DOHH2 (cell line): ENCODE data around the gene CDK2.

Experiments
- H3F3A ChIP-seq: fragments of 200-600 bp; sonication (generic), shearing (Covaris generic); 2 replicates; pipeline ENCODE4 v1.6.0; 2016; ENCODE audit warnings: antibody characterized with exemption, mild to moderate bottlenecking; ENCODE audit not compliant: control insufficient read depth, insufficient read depth
- H3K27ac ChIP-seq: fragments of 200-600 bp; sonication (generic); 2 replicates; pipeline ENCODE4 v1.5.1; 2014; ENCODE audit warnings: low read depth, mild to moderate bottlenecking, low read length, moderate library complexity
- H3K27me3 ChIP-seq: fragments of 200-600 bp; sonication (generic); 2 replicates; pipeline ENCODE4 v1.6.1; 2014; ENCODE audit warnings: mild to moderate bottlenecking, low read length, mixed read lengths; ENCODE audit not compliant: control insufficient read depth
- H3K36me3 ChIP-seq: fragments of 200-600 bp; sonication (generic); 2 replicates; pipeline ENCODE4 v1.6.1; 2014; ENCODE audit warnings: mild to moderate bottlenecking, low read length, moderate library complexity, mixed read lengths; ENCODE audit not compliant: control insufficient read depth
- H3K4me1 ChIP-seq: fragments of 200-600 bp; sonication (generic); 2 replicates; pipeline ENCODE4 v1.6.1; 2014; ENCODE audit warnings: mild to moderate bottlenecking, low read length, mixed read lengths; ENCODE audit not compliant: control insufficient read depth
- H3K4me2 ChIP-seq: fragments of 200-600 bp; sonication (generic); 2 replicates; pipeline ENCODE4 v1.6.0; 2014; ENCODE audit warnings: mild to moderate bottlenecking, low read length, moderate library complexity
- H3K4me3 ChIP-seq: fragments of 200-600 bp; sonication (generic); 2 replicates; pipeline ENCODE4 v1.5.1; 2014; ENCODE audit warnings: mild to moderate bottlenecking, low read length, mixed read lengths
- H3K79me2 ChIP-seq: fragments of 200-600 bp; sonication (generic); 2 replicates; pipeline ENCODE4 v1.6.1; 2014; ENCODE audit warnings: mild to moderate bottlenecking, low read length, mixed read lengths; ENCODE audit not compliant: control insufficient read depth
- H3K9me2 ChIP-seq: fragments of 200-600 bp; sonication (generic); replicated peaks from 2 replicates; pipeline ENCODE4 v1.6.1; 2014; ENCODE audit warnings: mild to moderate bottlenecking, low read length, mixed read lengths; ENCODE audit not compliant: control insufficient read depth
- H3K9me3 ChIP-seq: fragments of 200-600 bp; sonication (generic); 2 replicates; pipeline ENCODE4 v1.6.1; 2014; ENCODE audit warnings: antibody characterized with exemption, low read length, mixed read lengths; ENCODE audit not compliant: control insufficient read depth, insufficient read depth
- H4K20me1 ChIP-seq: fragments of 200-600 bp; sonication (generic); 2 replicates; pipeline ENCODE4 v1.6.0; 2014; ENCODE audit warnings: low read depth, mild to moderate bottlenecking, antibody characterized with exemption, low read length, moderate library complexity; ENCODE audit not compliant: control insufficient read depth, insufficient read depth
- EZH2phosphoT487 ChIP-seq: fragments of 200-600 bp; sonication (generic); IDR thresholded peaks from 2 replicates; pipeline ENCODE4 v1.6.1; 2017; ENCODE audit warnings: borderline replicate concordance, mild to moderate bottlenecking, antibody characterized with exemption, low read length, moderate library complexity, mixed read lengths
- TF ChIP-seq, protein P1 (sequence below): fragments of 200-600 bp; sonication (generic); IDR thresholded peaks from one replicate; pipeline ENCODE4 v1.5.1; 2014; ENCODE audit warnings: antibody characterized with exemption, mild to moderate bottlenecking, low read depth, low read length; ENCODE audit not compliant: poor library complexity, severe bottlenecking

Gene CDK2

DNA sequence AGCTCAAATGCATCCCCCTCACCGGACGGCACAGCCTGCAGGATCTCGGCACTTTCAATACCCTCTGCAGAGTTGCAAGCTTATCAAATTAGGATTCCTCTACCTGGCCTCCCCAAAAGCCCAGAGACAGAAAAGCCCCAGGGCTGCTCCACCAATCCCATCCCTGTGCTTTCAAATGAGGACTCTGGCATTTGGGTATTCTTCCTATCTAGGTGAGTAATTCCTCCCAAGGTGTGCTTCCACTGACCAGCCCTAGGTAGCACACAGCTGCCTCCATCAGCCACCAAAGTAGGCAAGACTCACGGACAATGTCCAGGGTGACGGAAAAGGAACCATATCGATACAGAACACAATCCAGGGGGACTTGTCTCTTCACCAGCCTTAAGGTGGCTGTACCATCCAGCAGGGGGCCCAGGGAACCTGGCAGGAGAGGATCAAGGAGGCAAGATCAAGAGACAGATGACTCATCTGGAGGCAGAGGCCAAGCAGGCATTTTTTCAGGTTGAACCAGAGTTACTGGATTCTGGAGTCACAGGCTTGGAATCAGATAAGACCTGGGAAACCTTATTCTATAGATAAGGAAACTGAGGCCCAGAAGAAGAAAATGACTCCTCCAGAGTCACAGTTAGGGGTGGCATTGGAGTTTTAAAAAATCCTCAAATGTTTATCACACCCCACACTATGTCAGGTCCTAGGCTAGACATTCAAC is 10.7 kb upstream of the CDK2 start:
- Histone ChIP-seq H3K27ac (no peak overlapping the region), H3K4me2 (no peak overlapping the region), H4K20me1 (no peaks in the 10 kb centered on the region), H3K9me2 (no peaks in the 10 kb centered on the region), H3F3A (0 out of 2 replicates have a peak, but pooled peaks cover 7% of the 10 kb centered on the region), H3K4me3 (no peak overlapping the region), H3K9me3 (no peaks in the 10 kb centered on the region), H3K79me2 (no peaks in the 10 kb centered on the region), H3K36me3 (peaks cover 30% of the 10 kb centered on the region), H3K4me1 (no peaks in the 10 kb centered on the region), H3K27me3 (no peaks in the 10 kb centered on the region)
- TF ChIP-seq, protein P1, sequence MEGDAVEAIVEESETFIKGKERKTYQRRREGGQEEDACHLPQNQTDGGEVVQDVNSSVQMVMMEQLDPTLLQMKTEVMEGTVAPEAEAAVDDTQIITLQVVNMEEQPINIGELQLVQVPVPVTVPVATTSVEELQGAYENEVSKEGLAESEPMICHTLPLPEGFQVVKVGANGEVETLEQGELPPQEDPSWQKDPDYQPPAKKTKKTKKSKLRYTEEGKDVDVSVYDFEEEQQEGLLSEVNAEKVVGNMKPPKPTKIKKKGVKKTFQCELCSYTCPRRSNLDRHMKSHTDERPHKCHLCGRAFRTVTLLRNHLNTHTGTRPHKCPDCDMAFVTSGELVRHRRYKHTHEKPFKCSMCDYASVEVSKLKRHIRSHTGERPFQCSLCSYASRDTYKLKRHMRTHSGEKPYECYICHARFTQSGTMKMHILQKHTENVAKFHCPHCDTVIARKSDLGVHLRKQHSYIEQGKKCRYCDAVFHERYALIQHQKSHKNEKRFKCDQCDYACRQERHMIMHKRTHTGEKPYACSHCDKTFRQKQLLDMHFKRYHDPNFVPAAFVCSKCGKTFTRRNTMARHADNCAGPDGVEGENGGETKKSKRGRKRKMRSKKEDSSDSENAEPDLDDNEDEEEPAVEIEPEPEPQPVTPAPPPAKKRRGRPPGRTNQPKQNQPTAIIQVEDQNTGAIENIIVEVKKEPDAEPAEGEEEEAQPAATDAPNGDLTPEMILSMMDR = peak; percentile 49
- no peak for TF ChIP-seq EZH2phosphoT487

DNA sequence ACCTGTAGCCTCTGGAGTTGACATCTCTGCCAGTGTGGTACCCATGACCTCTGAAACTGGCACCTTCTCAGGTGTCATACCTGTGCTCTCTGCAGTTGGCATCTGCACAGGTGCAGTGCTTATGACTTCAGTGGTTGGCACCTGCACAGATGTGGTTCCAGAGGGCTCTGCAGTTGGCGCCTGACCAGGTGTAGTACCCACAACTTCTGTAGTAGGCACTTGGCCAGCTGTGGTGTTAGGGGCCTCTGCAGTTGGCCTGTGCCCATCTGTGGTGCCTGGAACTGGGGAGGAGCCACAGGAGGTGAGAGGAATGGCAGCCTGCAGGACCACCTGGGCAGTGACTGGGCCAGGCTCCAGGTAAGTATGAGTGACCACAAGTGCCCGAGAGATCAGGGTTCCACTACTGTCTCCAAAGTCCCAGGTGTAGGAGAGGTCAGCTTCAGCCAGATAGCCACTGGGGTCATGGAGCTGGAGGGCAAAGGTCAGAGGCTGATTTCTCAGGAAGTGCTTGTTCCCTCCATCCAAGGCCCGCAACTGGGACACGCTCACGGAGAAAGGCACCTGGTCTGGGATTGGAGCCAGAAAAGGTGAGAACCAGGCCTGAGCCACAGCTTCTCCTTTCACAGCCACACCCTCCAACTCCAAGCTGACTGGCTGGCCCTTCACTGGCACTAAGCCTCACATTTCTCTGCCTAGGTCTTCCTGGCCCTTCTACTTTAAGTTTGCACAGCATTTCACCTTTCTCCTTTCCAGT is 9.3 kb upstream of the CDK2 start:
- no peaks in the 10 kb centered on the region for H3K9me3 ChIP-seq
- H3K9me2 ChIP-seq = no peaks in the 10 kb centered on the region
- peaks cover 17% of the 10 kb centered on the region for H3K36me3 ChIP-seq

DNA sequence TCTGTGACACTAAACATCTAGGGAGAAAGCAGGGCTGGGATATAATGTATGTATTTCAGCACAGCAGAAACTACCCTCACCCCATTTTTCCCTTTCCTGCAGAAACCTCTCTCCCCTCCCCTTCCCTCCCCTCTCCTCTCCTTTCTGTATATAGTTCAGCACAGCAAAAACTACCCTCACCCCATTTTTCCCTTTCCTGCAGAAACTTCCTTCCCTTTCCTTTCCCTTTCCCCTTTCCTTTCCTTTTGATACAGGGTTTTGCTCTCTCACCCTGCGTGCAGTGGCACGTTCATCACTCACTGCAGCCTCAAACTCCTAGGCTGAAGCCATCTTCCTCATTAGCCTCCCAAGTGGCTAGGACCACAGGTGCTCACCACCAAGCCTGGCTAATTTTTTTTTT is 2.9 kb upstream of the CDK2 start:
- Histone ChIP-seq H3K9me3 (no peaks in the 10 kb centered on the region), H3K4me1 (peaks cover 24% of the 10 kb centered on the region), H3K27ac (no peak overlapping the region), H3K4me3 (no peak overlapping the region), H3K79me2 (peaks cover 19% of the 10 kb centered on the region), H3K4me2 (no peak overlapping the region), H3F3A (no peaks in the 10 kb centered on the region), H3K36me3 (peaks cover 19% of the 10 kb centered on the region), H3K27me3 (no peaks in the 10 kb centered on the region), H3K9me2 (no peaks in the 10 kb centered on the region), H4K20me1 (no peaks in the 10 kb centered on the region)
- TF ChIP-seq EZH2phosphoT487 = no peak
- TF ChIP-seq, protein P1 = no peak

More for the DNA sequence above, 9.3 kb upstream of the CDK2 start:
- Histone ChIP-seq H3K4me2 (no peak overlapping the region), H3K4me3 (no peak overlapping the region), H3K79me2 (no peaks in the 10 kb centered on the region), H3F3A (0 out of 2 replicates have a peak, but pooled peaks cover 7% of the 10 kb centered on the region), H3K4me1 (no peaks in the 10 kb centered on the region), H3K27ac (no peak overlapping the region), H3K27me3 (no peaks in the 10 kb centered on the region), H4K20me1 (no peaks in the 10 kb centered on the region)
- no peak for TF ChIP-seq EZH2phosphoT487
- TF ChIP-seq, protein P1 = no peak
